Esophagus muscularis mucosa (tissue), 4 donors: ENCODE measurements around the gene EIF4EBP2. TPM values are rescaled to one million over a fixed set of nuclear protein-coding genes. Genes with fewer than 3 reads are reported as not detected.

Source experiments
- DNase-seq: peaks from one replicate; pipeline ENCODE4 v3.0.0-alpha.2; 2017; ENCODE audit errors: extremely low spot score
- H3K27ac ChIP-seq, 4 donors: fragments of 200-600 bp; sonication (generic); replicated peaks in 1 of 4; 1 replicate in 3 of 4; 2 replicates in 1 of 4; pipeline ENCODE4 v1.5.1; 2016 to 2019; ENCODE audit warnings: mild to moderate bottlenecking in 1 of 4
- H3K27me3 ChIP-seq, 4 donors: fragments of 200-600 bp; sonication (generic); one replicate each; pipeline versions ENCODE4 v1.5.1 to v1.6.0; 2016 to 2019
- H3K36me3 ChIP-seq, 4 donors: fragments of 200-600 bp; sonication (generic); one replicate each; pipeline ENCODE4 v1.5.1; 2016 to 2019
- H3K4me1 ChIP-seq, 4 donors: fragments of 200-600 bp; sonication (generic); one replicate each; pipeline ENCODE4 v1.5.1; 2016 to 2019
- H3K4me3 ChIP-seq, 4 donors: fragments of 200-600 bp; sonication (generic); 1 replicate in 2 of 4; 2 replicates in 2 of 4; pipeline ENCODE4 v1.5.1; 2016 to 2019; ENCODE audit warnings: mild to moderate bottlenecking in 4 of 4, moderate library complexity in 1 of 4
- H3K9me3 ChIP-seq, 4 donors: fragments of 200-600 bp; sonication (generic); 1 replicate in 3 of 4; 2 replicates in 1 of 4; pipeline ENCODE4 v1.5.1; 2016 to 2019
- CTCF ChIP-seq, 3 experiments: fragments of 200-600 bp in 2 of 3; fragments of 450-650 bp in 1 of 3; sonication (generic) in 2 of 3; IDR thresholded peaks; one replicate each; pipeline ENCODE4 v1.5.1; 2017 to 2019; ENCODE audit warnings: antibody characterized with exemption in 3 of 3, mild to moderate bottlenecking in 2 of 3, moderate library complexity in 1 of 3
- EP300 ChIP-seq: sonication (generic); formaldehyde crosslinking; IDR thresholded peaks from one replicate; pipeline ENCODE4 v1.6.1; 2017; ENCODE audit warnings: antibody characterized with exemption
- POLR2A ChIP-seq: fragments of 450-650 bp; IDR thresholded peaks from one replicate; pipeline ENCODE4 v1.6.1; 2017; ENCODE audit warnings: antibody characterized with exemption, moderate library complexity, mild to moderate bottlenecking, low read depth
- POLR2AphosphoS5 ChIP-seq, 2 donors: sonication (generic); formaldehyde crosslinking; IDR thresholded peaks; one replicate each; pipeline ENCODE4 v1.6.1; 2017; ENCODE audit warnings: antibody characterized with exemption in 2 of 2
- WGBS: methylation state at CpG from one replicate; pipeline ENCODE4 v1.1.5; 2018; 5-methylcytosine and 5-hydroxymethylcytosine counted together
- intact Hi-C: fragments of 100-400 bp; cut with DNase I; formaldehyde crosslinking; loops from one replicate; pipeline ENCODE4 v1.15.1; 2023
- total RNA-seq, 4 donors: library from RNA; depleted of rRNA; stranded (reverse); fragments of >200 nt; gene quantifications; one replicate each; pipeline versions ENCODE4 v1.1.0 to v1.2.1, GENCODE V29; 2016

EIF4EBP2 gene
- total RNA-seq, 4 donors from 2014 or later = 73.6 to 99.9 (median 78.4) TPM

- 82% methylated on average over 2 of the region's 3 CpGs for WGBS
- intact Hi-C loops = no loop called here
- Histone ChIP-seq H3K36me3 (peaks cover 42 to 99% (median 90%) of the 10 kb centered on the region in 4 donors), H3K27me3 (no peaks in the 10 kb centered on the region), H3K4me1 (peaks cover 6 to 39% (median 23%) of the 10 kb centered on the region in 4 donors), H3K27ac (peak overlapping the region in 1 of 4 donors; percentile 9), H3K9me3 (no peaks in the 10 kb centered on the region), H3K4me3 (no peak overlapping the region)
- TF ChIP-seq CTCF (IDR thresholded peaks at IDR 0.05) (no peak), POLR2A (no peak), POLR2AphosphoS5 (IDR thresholded peaks at IDR 0.05) (no peak), EP300 (no peak)
- DNase-seq = no peak
Measured at GRCh38 chr10:70425096-70425495, 21.2 kb downstream of the EIF4EBP2 start.

- Histone ChIP-seq H3K4me1 (peaks cover 23 to 46% (median 40%) of the 10 kb centered on the region in 4 donors), H3K36me3 (peaks cover 28 to 81% (median 72%) of the 10 kb centered on the region in 4 donors), H3K27ac (no peak overlapping the region), H3K27me3 (no peaks in the 10 kb centered on the region), H3K9me3 (no peaks in the 10 kb centered on the region), H3K4me3 (no peak overlapping the region)
- intact Hi-C loops = no loop called here
- no peak for DNase-seq
- 76% methylated on average over 3 of the region's 3 CpGs for WGBS
- no peak for TF ChIP-seq POLR2AphosphoS5 (IDR thresholded peaks at IDR 0.05)
- TF ChIP-seq POLR2A = no peak
- no peak for TF ChIP-seq EP300
- TF ChIP-seq CTCF (IDR thresholded peaks at IDR 0.05) = no peak
Measured at GRCh38 chr10:70426823-70427222, 22.9 kb downstream of the EIF4EBP2 start.

- WGBS = 19% methylated on average over 4 of the region's 6 CpGs
- Histone ChIP-seq H3K4me3 (peak overlapping the region in 1 of 4 donors; percentile 0), H3K27me3 (no peaks in the 10 kb centered on the region), H3K36me3 (peaks cover 14 to 47% (median 39%) of the 10 kb centered on the region in 4 donors), H3K27ac (peak overlapping the region; percentile 75 to 86 (median 80)), H3K4me1 (peaks cover 36 to 57% (median 41%) of the 10 kb centered on the region in 4 donors), H3K9me3 (no peaks in the 10 kb centered on the region)
- peak; percentile 82 for TF ChIP-seq POLR2AphosphoS5 (IDR thresholded peaks at IDR 0.05)
- TF ChIP-seq EP300 = peak; percentile 50
- TF ChIP-seq POLR2A = no peak
- peak; percentile 40 to 64 (median 53) for TF ChIP-seq CTCF (IDR thresholded peaks at IDR 0.05)
- intact Hi-C loops = no loop called here
- DNase-seq = no peak
Measured at GRCh38 chr10:70430493-70431445, 26.8 kb downstream of the EIF4EBP2 start.

- no peak for DNase-seq
- 100% methylated on average over 1 of the region's 4 CpGs for WGBS
- H3K36me3 ChIP-seq = peaks cover 6 to 36% (median 30%) of the 10 kb centered on the region in 4 donors
- TF ChIP-seq POLR2AphosphoS5 (IDR thresholded peaks at IDR 0.05) = peak in 1 of 2 donors; percentile 16
- no peak for TF ChIP-seq EP300
- TF ChIP-seq CTCF (IDR thresholded peaks at IDR 0.05) = no peak
- H3K4me1 ChIP-seq = peaks cover 36 to 50% (median 41%) of the 10 kb centered on the region in 4 donors
- H3K27me3 ChIP-seq = no peaks in the 10 kb centered on the region
- H3K4me3 ChIP-seq = no peak overlapping the region
- no peaks in the 10 kb centered on the region for H3K9me3 ChIP-seq
- intact Hi-C loops = no loop called here
- H3K27ac ChIP-seq = peak overlapping the region; percentile 75 to 86 (median 80)
Measured at GRCh38 chr10:70432101-70432500, 28.2 kb downstream of the EIF4EBP2 start.
